K562 (cell line): ENCODE data around the gene FAM107B. TPM values are rescaled to one million over a fixed set of nuclear protein-coding genes. Genes with fewer than 3 reads are reported as not detected.

Experiments used
- BRD4 ChIP-seq: fragments of 200-600 bp; sonication (generic); IDR thresholded peaks from 2 replicates; pipeline ENCODE4 v1.6.1; 2017; ENCODE audit warnings: inconsistent platforms
- E2F4 ChIP-seq: sonication (generic); formaldehyde crosslinking; IDR thresholded peaks from 2 replicates; pipeline ENCODE4 v1.8.0; 2022; ENCODE audit warnings: mild to moderate bottlenecking, low read depth, missing genetic modification reagents
- FOXO4 ChIP-seq: fragments of 450-650 bp; formaldehyde crosslinking; IDR thresholded peaks from 2 replicates; pipeline ENCODE4 v1.4.0; 2020; ENCODE audit warnings: mild to moderate bottlenecking, moderate library complexity
- MGA ChIP-seq: fragments of 450-650 bp; IDR thresholded peaks from 2 replicates; pipeline ENCODE4 v1.6.1; 2016; ENCODE audit warnings: mild to moderate bottlenecking, moderate library complexity
- SRF ChIP-seq, 2 experiments: fragments of 250-450, 450-650 bp in 1 of 2; sonication (Bioruptor Pico) in 1 of 2; sonication (generic) in 1 of 2; formaldehyde crosslinking; IDR thresholded peaks; 2 replicates each; pipeline versions ENCODE4 v1.5.0 to v1.5.1; 2020 to 2022; ENCODE audit warnings: mild to moderate bottlenecking in 1 of 2, missing genetic modification reagents in 1 of 2
- STAT6 ChIP-seq: sonication (generic); formaldehyde crosslinking; IDR thresholded peaks from 2 replicates; pipeline ENCODE4 v1.8.1; 2023; ENCODE audit warnings: mild to moderate bottlenecking, missing genetic modification reagents
- ZFP36 ChIP-seq: fragments of 150-350 bp; IDR thresholded peaks from 2 replicates; pipeline ENCODE4 v1.6.1; 2018; ENCODE audit warnings: low read length, low read depth; ENCODE audit not compliant: partially characterized antibody
- ZFPM2 ChIP-seq: fragments of 250-450 bp; sonication (Bioruptor Pico); IDR thresholded peaks from 2 replicates; pipeline ENCODE4 v1.5.1; 2022; ENCODE audit warnings: mild to moderate bottlenecking
- ZKSCAN8 ChIP-seq: fragments of 200-800 bp; sonication (Bioruptor generic); IDR thresholded peaks from 2 replicates; pipeline ENCODE4 v1.6.1; 2016; ENCODE audit warnings: missing genetic modification characterization, missing compliant biosample characterization
- polyA plus RNA-seq, 8 experiments: library from polyadenylated mRNA; depleted of rRNA in 4 of 8; stranded (reverse) in 5 of 8; unstranded in 3 of 8; fragments of >200 nt; fragmentation: Nextera tagmentation in 2 of 8; fragmentation: Illumina TruSeq in 1 of 8; extraction: Ambion mirVana in 2 of 8; extraction: Trizol in 1 of 8; gene quantifications; 2 replicates each; pipeline versions ENCODE4 v1.2.1 to v1.2.3, GENCODE V29; 2011 to 2014; ENCODE audit warnings: inconsistent platforms in 1 of 8, missing spikeins in 1 of 8
- total RNA-seq, 7 experiments: library from RNA; depleted of rRNA in 6 of 7; stranded (reverse); fragments of >200 nt in 6 of 7; fragmentation: Illumina TruSeq in 2 of 7; extraction: Trizol in 2 of 7; gene quantifications; 2 replicates each; pipeline versions ENCODE4 v1.2.1 to v1.2.3, GENCODE V29; 2011 to 2021; ENCODE audit warnings: low replicate concordance in 1 of 7

Gene FAM107B
- total and polyA plus RNA-seq, 9 of the 15 experiments (the other 6 are each of a cell fraction or from before 2014, with no cell fraction given), result 0.40 to 2.8 (median 1.4) TPM

GRCh38 chr10:14761372-14761771, 13.3 kb downstream of the FAM107B start (continued):
- TF ChIP-seq MGA (no peak), BRD4 (no peak), ZFP36 (no peak), FOXO4 (CRISPR knock-in tag) (no peak), STAT6 (CRISPR knock-in tag) (no peak), SRF (CRISPR knock-in tag; IDR thresholded peaks at IDR 0.05) (no peak), ZFPM2 (CRISPR knock-in tag) (no peak), ZKSCAN8 (no peak), E2F4 (CRISPR knock-in tag) (no peak)
